Measurements from ENCODE around the gene NLRP7.

DNA sequence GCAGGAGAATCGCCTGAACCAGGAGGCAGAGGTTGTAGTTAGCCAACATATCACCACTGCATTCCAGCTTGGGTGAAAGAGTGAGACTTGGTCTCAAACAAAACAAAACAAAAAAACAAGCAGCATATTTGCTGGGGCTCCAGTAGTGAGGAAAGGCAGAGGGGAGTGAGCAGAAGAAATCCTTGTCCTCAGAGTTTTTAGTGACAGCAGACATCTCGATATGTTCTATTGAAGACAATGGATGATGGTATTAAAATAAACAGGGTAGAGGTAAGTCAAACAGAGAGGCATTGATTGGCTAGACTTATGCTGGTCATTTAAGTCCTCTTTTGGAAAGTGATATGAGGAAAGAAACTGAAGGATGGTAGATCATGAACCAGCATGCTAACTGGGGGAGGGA is 19.0 kb downstream of the NLRP7 start:
- TF ChIP-seq EZH2 (IDR thresholded peaks at IDR 0.05; ENCODE audit: low read length, missing control alignments), result no peak
- TF ChIP-seq, protein P1, sequence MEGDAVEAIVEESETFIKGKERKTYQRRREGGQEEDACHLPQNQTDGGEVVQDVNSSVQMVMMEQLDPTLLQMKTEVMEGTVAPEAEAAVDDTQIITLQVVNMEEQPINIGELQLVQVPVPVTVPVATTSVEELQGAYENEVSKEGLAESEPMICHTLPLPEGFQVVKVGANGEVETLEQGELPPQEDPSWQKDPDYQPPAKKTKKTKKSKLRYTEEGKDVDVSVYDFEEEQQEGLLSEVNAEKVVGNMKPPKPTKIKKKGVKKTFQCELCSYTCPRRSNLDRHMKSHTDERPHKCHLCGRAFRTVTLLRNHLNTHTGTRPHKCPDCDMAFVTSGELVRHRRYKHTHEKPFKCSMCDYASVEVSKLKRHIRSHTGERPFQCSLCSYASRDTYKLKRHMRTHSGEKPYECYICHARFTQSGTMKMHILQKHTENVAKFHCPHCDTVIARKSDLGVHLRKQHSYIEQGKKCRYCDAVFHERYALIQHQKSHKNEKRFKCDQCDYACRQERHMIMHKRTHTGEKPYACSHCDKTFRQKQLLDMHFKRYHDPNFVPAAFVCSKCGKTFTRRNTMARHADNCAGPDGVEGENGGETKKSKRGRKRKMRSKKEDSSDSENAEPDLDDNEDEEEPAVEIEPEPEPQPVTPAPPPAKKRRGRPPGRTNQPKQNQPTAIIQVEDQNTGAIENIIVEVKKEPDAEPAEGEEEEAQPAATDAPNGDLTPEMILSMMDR (conservative IDR thresholded peaks at IDR 0.05 in 1 of 2, IDR thresholded peaks at IDR 0.05 in 1 of 2; ENCODE audit: low read depth in 1 of 2, low read length in 2 of 2), result no peak
